CD8-positive, alpha-beta memory T cell (primary cell): ENCODE measurements around the gene FAU. TPM values are rescaled to one million over a fixed set of nuclear protein-coding genes. Genes with fewer than 3 reads are reported as not detected.

ENCODE experiments used
- CTCF ChIA-PET: fragments of 350-600 bp; sonication (Branson Sonifier 250); formaldehyde crosslinking; loops from one replicate; lab custom pipeline; 2021; ENCODE audit warnings: antibody characterized with exemption; lab: Charles Lee
- POLR2A ChIA-PET: fragments of 350-600 bp; sonication (Branson Sonifier 250); formaldehyde crosslinking; loops from one replicate; lab custom pipeline; 2021; ENCODE audit warnings: antibody characterized with exemption; lab: Charles Lee
- DNase-seq, 5 donors: peaks; one replicate each; pipeline versions ENCODE4 v3.0.0 to v3.0.0-alpha.2; 2020 to 2022; ENCODE audit warnings: mixed read lengths in 1 of 5
- H3K27ac ChIP-seq: one replicate; pipeline ENCODE4 v1.7.0; 2013; ENCODE audit warnings: low read depth, mild to moderate bottlenecking, low read length, moderate library complexity
- H3K27me3 ChIP-seq: 2 replicates; pipeline ENCODE4 v1.7.0; 2013; ENCODE audit warnings: low read length, mild to moderate bottlenecking; ENCODE audit not compliant: insufficient read depth, poor library complexity, severe bottlenecking
- H3K36me3 ChIP-seq: 2 replicates; pipeline ENCODE4 v1.7.0; 2013; ENCODE audit warnings: mild to moderate bottlenecking, low read length, moderate library complexity; ENCODE audit not compliant: insufficient read depth
- H3K4me1 ChIP-seq: 2 replicates; pipeline ENCODE4 v1.7.0; 2013; ENCODE audit warnings: mild to moderate bottlenecking, low read length, moderate library complexity; ENCODE audit not compliant: insufficient read depth
- H3K4me3 ChIP-seq: 2 replicates; pipeline ENCODE4 v1.7.0; 2013; ENCODE audit warnings: mild to moderate bottlenecking, low read length
- H3K9me3 ChIP-seq: 2 replicates; pipeline ENCODE4 v1.7.0; 2013; ENCODE audit warnings: mild to moderate bottlenecking, low read length
- H3K27ac Mint-ChIP-seq, 8 donors: one replicate each; pipeline ENCODE4 v1.8.0; 2020 to 2021; ENCODE audit warnings: mixed read lengths in 8 of 8, mild to moderate bottlenecking in 6 of 8, inconsistent platforms in 3 of 8, moderate library complexity in 3 of 8
- H3K27me3 Mint-ChIP-seq, 2 donors: one replicate each; pipeline ENCODE4 v1.8.0; 2020 to 2021; ENCODE audit warnings: mixed read lengths in 2 of 2, mild to moderate bottlenecking in 1 of 2, moderate library complexity in 1 of 2
- H3K36me3 Mint-ChIP-seq, 3 donors: one replicate each; pipeline ENCODE4 v1.8.0; 2020 to 2021; ENCODE audit warnings: mixed read lengths in 3 of 3, inconsistent platforms in 1 of 3, mild to moderate bottlenecking in 1 of 3
- H3K4me1 Mint-ChIP-seq, 3 donors: one replicate each; pipeline ENCODE4 v1.8.0; 2020 to 2021; ENCODE audit warnings: mixed read lengths in 3 of 3, inconsistent platforms in 1 of 3, mild to moderate bottlenecking in 1 of 3
- H3K4me3 Mint-ChIP-seq, 7 donors: one replicate each; pipeline ENCODE4 v1.8.0; 2020 to 2021; ENCODE audit warnings: mixed read lengths in 7 of 7, mild to moderate bottlenecking in 6 of 7, moderate library complexity in 4 of 7, inconsistent platforms in 2 of 7
- H3K9me3 Mint-ChIP-seq, 5 donors: one replicate each; pipeline ENCODE4 v1.8.0; 2020 to 2022; ENCODE audit warnings: mixed read lengths in 5 of 5, mild to moderate bottlenecking in 3 of 5, moderate library complexity in 2 of 5, inconsistent platforms in 1 of 5
- polyA plus RNA-seq: library from polyadenylated mRNA; unstranded; fragments of 300-500 nt; fragmentation: Illumina TruSeq; gene quantifications from one replicate; pipeline ENCODE4 v1.2.3, GENCODE V29; 2021
- total RNA-seq, 2 experiments: library from RNA; stranded (reverse); gene quantifications; one replicate each; pipeline ENCODE4 v1.2.3, GENCODE V29; 2021

Gene FAU
- total and polyA plus RNA-seq, 3 experiments from 2014 or later = 904 to 1,073 (median 1,054) TPM

DNA sequence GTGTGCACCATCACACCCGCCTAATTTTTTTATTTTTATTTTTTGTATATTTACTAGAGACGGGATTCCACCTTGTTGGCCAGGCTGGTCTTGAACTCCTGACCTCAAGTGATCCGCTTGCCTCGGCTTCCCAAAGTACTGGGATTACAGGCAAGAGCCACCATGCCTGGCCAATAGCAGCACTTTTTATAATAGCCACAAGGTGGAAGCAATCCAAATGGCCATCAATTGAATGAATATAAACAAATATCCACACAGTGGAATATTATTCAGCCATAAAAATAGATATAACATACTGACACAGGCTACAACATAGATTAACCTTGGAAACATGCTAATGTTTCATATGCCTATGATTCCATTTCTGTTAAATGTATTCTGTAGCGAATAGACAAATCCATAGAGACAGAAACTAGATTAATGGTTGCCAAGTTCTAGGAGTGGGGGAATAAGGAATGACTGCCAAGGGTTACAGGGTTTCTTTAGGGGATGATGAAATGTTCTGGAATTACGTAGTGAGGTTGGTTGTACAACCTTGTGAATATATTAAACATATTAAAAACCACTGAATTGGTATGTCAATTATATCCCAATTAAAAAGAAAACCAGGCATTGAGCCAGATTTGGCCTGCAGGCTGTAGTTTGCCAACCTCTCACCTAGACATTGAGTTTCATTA lies 21.1 kb downstream of the FAU start:
- Histone ChIP-seq H3K4me1 (peaks cover 19% of the 10 kb centered on the region), H3K27me3 (no peaks in the 10 kb centered on the region), H3K27ac (no peak overlapping the region), H3K4me3 (no peak overlapping the region), H3K36me3 (peaks cover 18% of the 10 kb centered on the region), H3K9me3 (no peaks in the 10 kb centered on the region)
- H3K4me3 Mint-ChIP-seq = no peak overlapping the region
- CTCF ChIA-PET = interaction anchor here (9.1 kb wide), 1 partner anchor 11 kb away, joined by 104 read pairs; the partner anchor contains the start of gene TM7SF2
- H3K27me3 Mint-ChIP-seq = peaks cover 0 to 2% of the 10 kb centered on the region in 2 donors
- DNase-seq = no peak
- H3K27ac Mint-ChIP-seq = no peak overlapping the region
- peaks cover 19 to 37% (median 23%) of the 10 kb centered on the region in 3 donors for H3K4me1 Mint-ChIP-seq
- peaks cover 0 to 57% (median 8%) of the 10 kb centered on the region in 3 donors for H3K36me3 Mint-ChIP-seq
- H3K9me3 Mint-ChIP-seq = no peaks in the 10 kb centered on the region
- POLR2A ChIA-PET = interaction anchor here (0.6 kb wide), 2 partner anchors 9 to 10 kb away, joined by 3 to 4 read pairs; no protein-coding TSS in a partner anchor

DNA sequence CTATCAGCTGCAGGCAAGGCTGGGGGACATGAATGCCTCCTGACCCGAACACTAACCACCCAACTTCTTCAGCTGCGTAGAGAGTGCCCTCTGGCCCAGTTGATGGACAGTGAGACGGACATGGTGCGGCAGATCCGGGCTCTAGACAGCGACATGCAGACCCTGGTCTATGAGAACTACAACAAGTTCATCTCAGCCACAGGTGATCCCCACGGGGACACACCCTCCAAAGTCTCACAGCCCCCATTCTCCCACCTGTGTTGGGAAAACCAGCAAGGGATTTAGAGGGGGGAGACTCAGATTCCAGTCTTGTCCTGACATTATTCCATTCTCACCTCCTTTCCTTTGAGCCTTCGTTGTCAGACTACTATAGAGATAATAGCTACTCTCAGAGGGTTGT lies 25.0 kb downstream of the FAU start:
- Mint-ChIP-seq H3K36me3 (peaks cover 0 to 27% (median 4%) of the 10 kb centered on the region in 3 donors), H3K27me3 (peaks cover 0 to 2% of the 10 kb centered on the region in 2 donors), H3K9me3 (no peaks in the 10 kb centered on the region), H3K4me1 (peaks cover 14 to 28% (median 19%) of the 10 kb centered on the region in 3 donors), H3K27ac (peak overlapping the region in 6 of 8 donors; percentile 58 to 98 (median 95)), H3K4me3 (peak overlapping the region; percentile 92 to 97 (median 94))
- no peaks in the 10 kb centered on the region for H3K9me3 ChIP-seq
- CTCF ChIA-PET = interaction anchor here (0.9 to 9.1 kb wide), 4 partner anchors 12 to 21 kb away, joined by 3 to 104 read pairs (median 6); partner anchors contain the start of genes TM7SF2 and ZNHIT2
- POLR2A ChIA-PET = interaction anchor here (1.2 to 2.0 kb wide), 8 partner anchors 12 to 83 kb away, joined by 3 to 11 read pairs (median 6); partner anchors contain the start of genes ARL2, FAU, MRPL49 and ZNHIT2
- H3K27me3 ChIP-seq = no peaks in the 10 kb centered on the region
- peak overlapping the region; percentile 82 for H3K27ac ChIP-seq
- H3K36me3 ChIP-seq = peaks cover 12% of the 10 kb centered on the region
- H3K4me1 ChIP-seq = peaks cover 22% of the 10 kb centered on the region
- peak overlapping the region; percentile 93 for H3K4me3 ChIP-seq
- DNase-seq = no peak

DNA sequence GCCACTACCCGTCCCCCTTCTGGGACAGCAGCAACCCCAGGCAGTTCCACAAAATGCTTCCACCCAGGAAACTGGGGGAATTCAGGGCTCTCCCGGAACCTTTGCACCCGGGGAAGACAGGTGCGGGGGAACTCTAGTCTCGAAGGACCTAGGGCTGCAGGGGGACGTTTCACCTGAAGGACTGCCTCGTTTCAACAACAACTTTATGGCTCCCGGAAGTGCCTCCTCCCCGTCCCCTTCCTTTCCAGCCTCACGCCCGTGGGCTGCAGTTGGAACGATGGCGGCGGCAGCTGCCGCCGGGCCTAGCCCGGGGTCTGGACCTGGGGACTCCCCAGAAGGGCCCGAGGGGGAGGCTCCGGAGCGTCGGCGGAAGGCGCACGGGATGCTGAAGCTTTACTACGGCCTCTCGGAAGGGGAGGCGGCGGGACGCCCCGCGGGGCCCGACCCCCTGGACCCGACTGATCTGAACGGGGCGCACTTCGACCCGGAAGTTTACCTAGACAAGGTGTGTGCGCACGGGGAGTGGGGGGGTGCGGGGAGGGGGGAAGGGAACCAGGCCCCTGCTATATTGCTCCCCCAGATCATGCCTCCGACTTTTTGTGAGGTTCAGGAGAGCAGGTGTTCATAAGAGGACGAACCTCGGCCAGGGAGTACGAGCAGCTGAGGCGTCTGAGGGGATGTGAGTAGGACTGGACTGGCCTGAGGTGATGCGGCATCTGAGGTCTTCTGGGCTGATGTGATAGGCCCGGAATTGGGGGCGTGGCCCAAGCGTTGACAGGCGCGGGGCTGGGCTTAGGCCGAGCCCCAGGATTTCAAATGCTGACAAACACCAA lies 25.7 kb downstream of the FAU start, which contains the start of gene VPS51:
TSS of gene VPS51 (plus strand) at position 241 of the 833 bp plus-strand sequence. CDS start at position 278, 37 bp downstream.
- Histone ChIP-seq H3K4me1 (peaks cover 22% of the 10 kb centered on the region), H3K4me3 (peak within 1 kb of the TSS; percentile 93)
- peak; percentile 70 to 90 (median 85) for DNase-seq

DNA sequence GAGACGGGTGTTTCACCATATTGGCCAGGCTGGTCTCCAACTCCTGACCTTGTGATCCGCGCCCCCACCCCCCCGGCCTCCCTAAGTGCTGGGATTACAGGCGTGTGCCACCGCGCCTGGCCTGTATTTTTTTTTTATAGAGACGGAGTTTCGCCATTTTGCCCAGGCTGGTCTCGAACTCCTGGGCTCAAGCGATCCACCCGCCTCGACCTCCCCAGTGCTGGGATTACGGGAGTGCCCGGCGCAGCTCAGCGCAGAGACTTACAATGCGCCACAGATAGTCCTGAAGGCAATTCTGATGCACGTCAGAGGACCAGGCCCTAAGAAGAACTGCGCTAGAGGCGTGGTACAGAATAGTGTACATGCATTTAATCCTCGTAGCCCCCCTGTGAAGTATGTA lies 26.5 kb downstream of the FAU start:
- Mint-ChIP-seq H3K4me3 (peak overlapping the region in 6 of 7 donors; percentile 92 to 95 (median 94)), H3K4me1 (peaks cover 12 to 28% (median 19%) of the 10 kb centered on the region in 3 donors), H3K27me3 (no peaks in the 10 kb centered on the region), H3K36me3 (peaks cover 0 to 19% (median 4%) of the 10 kb centered on the region in 3 donors), H3K9me3 (no peaks in the 10 kb centered on the region), H3K27ac (peak overlapping the region; percentile 76 to 98 (median 94))
- Histone ChIP-seq H3K36me3 (peaks cover 12% of the 10 kb centered on the region), H3K4me1 (peaks cover 22% of the 10 kb centered on the region), H3K27ac (peak overlapping the region; percentile 25), H3K27me3 (no peaks in the 10 kb centered on the region), H3K4me3 (no peak overlapping the region), H3K9me3 (no peaks in the 10 kb centered on the region)
- ChIA-PET CTCF (interaction anchor here (1.0 to 9.1 kb wide), 4 partner anchors 16 to 351 kb away, joined by 3 to 104 read pairs (median 4); partner anchors contain the start of genes TM7SF2 and ZNHIT2), POLR2A (interaction anchor here (0.8 to 2.0 kb wide), 8 partner anchors 15 to 81 kb away, joined by 3 to 11 read pairs (median 6); partner anchors contain the start of genes ARL2, FAU, MRPL49 and TM7SF2)
- no peak for DNase-seq

More for the DNA sequence above, 25.7 kb downstream of the FAU start, which contains the start of gene VPS51:
- peak within 1 kb of the TSS; percentile 76 to 98 (median 94) for H3K27ac Mint-ChIP-seq
- no peaks in the 10 kb centered on the region for H3K9me3 Mint-ChIP-seq
- H3K27me3 Mint-ChIP-seq = no peaks in the 10 kb centered on the region
- no peaks in the 10 kb centered on the region for H3K9me3 ChIP-seq
- peak within 1 kb of the TSS; percentile 92 to 97 (median 94) for H3K4me3 Mint-ChIP-seq
- H3K27me3 ChIP-seq = no peaks in the 10 kb centered on the region
- peaks cover 0 to 24% (median 4%) of the 10 kb centered on the region in 3 donors for H3K36me3 Mint-ChIP-seq
- H3K27ac ChIP-seq = peak within 1 kb of the TSS; percentile 82
- H3K4me1 Mint-ChIP-seq = peaks cover 13 to 28% (median 19%) of the 10 kb centered on the region in 3 donors
- ChIA-PET POLR2A (interaction anchor here (1.2 to 2.0 kb wide), 8 partner anchors 12 to 82 kb away, joined by 3 to 11 read pairs (median 6); partner anchors contain the start of genes ARL2, FAU, MRPL49 and ZNHIT2), CTCF (interaction anchor here (0.8 to 9.1 kb wide), 6 partner anchors 11 to 83 kb away, joined by 3 to 104 read pairs (median 4); partner anchors contain the start of genes SYVN1, TM7SF2 and ZNHIT2)
- peaks cover 12% of the 10 kb centered on the region for H3K36me3 ChIP-seq

DNA sequence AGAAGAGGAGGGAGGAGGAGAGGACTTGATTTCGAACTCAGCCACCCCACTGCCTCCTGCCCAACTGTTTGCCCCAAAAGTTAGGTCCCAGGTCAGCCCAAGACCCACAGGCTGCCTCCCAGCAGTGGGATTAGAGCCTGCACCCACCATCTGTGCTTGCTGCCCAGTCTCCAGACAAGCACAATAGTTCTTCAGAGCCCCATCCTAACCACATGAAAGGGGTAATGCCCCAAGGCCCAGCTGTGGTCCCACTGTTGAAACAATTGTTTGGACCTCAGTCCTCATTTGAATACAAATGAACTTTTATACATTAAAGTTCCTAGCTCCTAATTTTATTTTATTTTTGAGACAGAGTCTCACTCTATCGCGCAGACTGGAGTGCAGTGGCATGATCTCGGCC lies 31.3 kb downstream of the FAU start:
- H3K4me1 ChIP-seq = peaks cover 10% of the 10 kb centered on the region
- ChIA-PET POLR2A (interaction anchor here (0.5 kb wide), 1 partner anchor 10 kb away, joined by 3 read pairs; no protein-coding TSS in a partner anchor), CTCF (interaction anchor here (1.5 kb wide), 1 partner anchor 22 kb away, joined by 5 read pairs; the partner anchor contains the start of gene TM7SF2)
- Mint-ChIP-seq H3K9me3 (no peaks in the 10 kb centered on the region), H3K36me3 (peaks cover 3 to 40% (median 9%) of the 10 kb centered on the region in 3 donors), H3K27me3 (no peaks in the 10 kb centered on the region), H3K4me1 (peaks cover 5% of the 10 kb centered on the region in 3 donors), H3K27ac (no peak overlapping the region), H3K4me3 (peak overlapping the region in 1 of 7 donors; percentile 20)
- H3K4me3 ChIP-seq = no peak overlapping the region
- no peaks in the 10 kb centered on the region for H3K27me3 ChIP-seq
- peaks cover 9% of the 10 kb centered on the region for H3K36me3 ChIP-seq
- DNase-seq = no peak
- no peak overlapping the region for H3K27ac ChIP-seq
- H3K9me3 ChIP-seq = no peaks in the 10 kb centered on the region

DNA sequence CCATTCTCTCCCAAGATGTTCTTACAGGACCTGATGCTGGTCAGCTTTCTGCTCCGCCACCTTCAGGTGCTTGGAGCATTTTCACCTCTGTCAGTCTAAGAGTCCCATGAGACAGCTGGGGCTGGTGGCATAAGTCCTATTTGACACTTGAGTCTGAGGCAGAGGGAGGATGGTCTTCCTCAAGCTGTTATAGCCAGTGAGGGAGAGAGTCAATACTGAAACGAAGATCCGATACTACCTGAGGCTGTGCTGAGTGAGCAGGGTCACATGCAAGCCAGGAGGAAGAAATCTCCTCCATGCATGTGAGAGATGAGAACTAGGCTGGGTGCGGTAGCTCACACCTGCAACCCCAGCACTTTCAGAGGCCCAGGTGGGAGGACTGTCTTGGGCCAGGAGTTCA lies 32.3 kb downstream of the FAU start:
- H3K27me3 Mint-ChIP-seq = no peaks in the 10 kb centered on the region
- Histone ChIP-seq H3K27ac (no peak overlapping the region), H3K9me3 (no peaks in the 10 kb centered on the region), H3K4me3 (no peak overlapping the region), H3K27me3 (no peaks in the 10 kb centered on the region), H3K4me1 (peaks cover 18% of the 10 kb centered on the region), H3K36me3 (peaks cover 13% of the 10 kb centered on the region)
- H3K27ac Mint-ChIP-seq = peak overlapping the region in 2 of 8 donors; percentile 21 to 58
- DNase-seq = no peak
- ChIA-PET CTCF (no interaction called here), POLR2A (no interaction called here)
- H3K4me1 Mint-ChIP-seq = peaks cover 12 to 13% (median 13%) of the 10 kb centered on the region in 3 donors
- peaks cover 4 to 46% (median 10%) of the 10 kb centered on the region in 3 donors for H3K36me3 Mint-ChIP-seq
- H3K4me3 Mint-ChIP-seq = peak overlapping the region in 1 of 7 donors; percentile 30
- H3K9me3 Mint-ChIP-seq = no peaks in the 10 kb centered on the region

DNA sequence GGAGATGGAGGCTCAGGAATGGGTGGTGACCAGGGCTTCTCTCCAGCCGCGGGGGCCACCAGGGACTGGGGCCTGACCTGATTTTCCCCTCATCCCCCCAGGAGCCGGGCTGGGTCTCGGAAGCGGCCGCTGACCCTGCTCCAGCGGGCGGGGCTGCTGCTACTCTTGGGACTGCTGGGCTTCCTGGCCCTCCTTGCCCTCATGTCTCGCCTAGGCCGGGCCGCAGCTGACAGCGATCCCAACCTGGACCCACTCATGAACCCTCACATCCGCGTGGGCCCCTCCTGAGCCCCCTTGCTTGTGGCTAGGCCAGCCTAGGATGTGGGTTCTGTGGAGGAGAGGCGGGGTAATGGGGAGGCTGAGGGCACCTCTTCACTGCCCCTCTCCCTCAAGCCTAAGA lies 34.1 kb downstream of the FAU start:
- peaks cover 23 to 30% (median 28%) of the 10 kb centered on the region in 3 donors for H3K4me1 Mint-ChIP-seq
- peaks cover 0 to 2% of the 10 kb centered on the region in 2 donors for H3K27me3 Mint-ChIP-seq

More for the DNA sequence above, 34.1 kb downstream of the FAU start:
- no peaks in the 10 kb centered on the region for H3K9me3 ChIP-seq
- H3K9me3 Mint-ChIP-seq = no peaks in the 10 kb centered on the region
- no peak overlapping the region for H3K4me3 ChIP-seq
- H3K36me3 Mint-ChIP-seq = peaks cover 4 to 55% (median 11%) of the 10 kb centered on the region in 3 donors
- H3K27me3 ChIP-seq = no peaks in the 10 kb centered on the region
- DNase-seq = no peak
- peaks cover 26% of the 10 kb centered on the region for H3K4me1 ChIP-seq
- H3K27ac ChIP-seq = no peak overlapping the region
- POLR2A ChIA-PET = no interaction called here
- CTCF ChIA-PET = no interaction called here
- peaks cover 13% of the 10 kb centered on the region for H3K36me3 ChIP-seq
- peak overlapping the region in 1 of 8 donors; percentile 58 for H3K27ac Mint-ChIP-seq
- H3K4me3 Mint-ChIP-seq = no peak overlapping the region
